Activated T-cell treated with anti-CD3 and anti-CD28 coated beads for 4 hours (primary cell): ENCODE measurements around the gene LINC01488.

ENCODE experiments used
- DNase-seq: peaks from one replicate; pipeline ENCODE4 v3.0.0-alpha.2; 2020

The LINC01488 gene

DNA sequence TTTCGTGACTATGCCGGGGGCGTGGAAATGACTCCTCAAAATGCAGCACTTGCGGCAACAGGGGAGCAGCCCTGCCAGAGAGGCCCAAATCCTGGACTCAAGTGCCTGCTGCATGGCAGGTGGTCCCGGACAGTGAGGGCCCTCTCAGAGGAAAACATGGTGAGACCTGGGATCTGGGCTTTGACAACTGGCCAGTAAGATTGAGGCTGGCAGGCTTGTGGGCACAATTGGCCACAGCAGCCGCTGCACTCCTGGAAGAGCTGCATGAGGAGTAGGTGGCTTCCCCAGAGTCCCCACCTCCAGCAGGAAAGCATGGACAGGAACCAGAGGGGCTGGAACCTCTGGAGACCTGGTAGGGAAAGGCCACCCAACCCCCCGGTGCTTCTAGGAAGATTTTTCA is 13.4 kb downstream of the LINC01488 start:
- no peak for DNase-seq

DNA sequence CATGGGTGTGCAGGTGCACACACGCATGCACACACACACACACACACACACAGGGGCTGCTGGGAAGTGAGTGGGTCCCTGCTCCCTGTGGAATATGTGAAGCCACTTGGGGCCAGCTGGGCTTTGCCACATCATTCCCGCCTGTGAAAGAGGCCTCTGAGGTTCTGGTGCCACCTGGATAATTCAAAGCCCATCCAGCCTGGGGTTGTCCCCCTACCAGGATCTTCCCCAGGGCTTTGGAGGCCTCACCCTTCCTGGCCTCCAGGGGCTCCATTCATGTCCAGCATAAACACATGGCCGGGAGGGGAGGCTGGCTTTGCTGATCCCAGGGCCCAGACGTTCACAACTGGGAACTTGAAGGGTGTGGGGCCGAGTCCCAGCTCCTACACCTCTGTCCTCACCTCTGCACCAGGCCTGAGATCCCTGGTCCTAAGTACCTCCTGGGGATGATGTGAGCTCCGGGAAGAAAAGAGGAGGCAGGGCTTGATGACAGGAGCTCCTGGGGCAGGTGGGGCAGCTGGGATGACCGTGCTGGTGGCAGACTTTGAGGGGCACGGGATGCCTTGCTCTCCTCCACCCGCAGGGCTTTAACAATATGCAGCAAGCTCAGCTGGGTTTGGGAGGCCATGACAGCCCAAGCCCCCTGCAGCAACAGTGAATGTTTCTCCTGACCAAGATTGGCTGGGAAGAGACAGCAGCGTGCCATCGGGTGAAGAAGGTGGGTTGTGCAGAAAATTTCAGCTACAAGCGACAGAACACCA is 14.2 kb downstream of the LINC01488 start:
- DNase-seq = no peak

DNA sequence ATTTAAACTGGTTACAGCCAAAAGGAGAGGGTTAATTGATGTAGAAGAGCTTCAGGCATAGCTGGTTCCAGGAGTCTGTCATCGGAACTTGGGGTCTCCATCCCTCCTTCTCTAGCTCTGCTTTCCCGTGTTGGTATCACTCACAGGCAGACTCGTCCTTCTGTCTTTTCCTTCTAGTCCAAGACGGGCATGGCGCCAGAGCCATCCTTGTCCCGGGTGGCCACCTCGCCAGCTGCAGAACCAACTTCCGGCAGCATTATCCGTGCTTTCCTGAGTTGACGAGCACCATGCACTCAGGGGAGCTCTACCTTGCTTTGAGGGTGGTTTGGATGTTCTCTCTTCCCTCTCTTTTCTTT is 14.7 kb downstream of the LINC01488 start:
- no peak for DNase-seq

GRCh38 chr11:69496631-69497220 is 15.3 kb downstream of the LINC01488 start:
- no peak for DNase-seq

DNA sequence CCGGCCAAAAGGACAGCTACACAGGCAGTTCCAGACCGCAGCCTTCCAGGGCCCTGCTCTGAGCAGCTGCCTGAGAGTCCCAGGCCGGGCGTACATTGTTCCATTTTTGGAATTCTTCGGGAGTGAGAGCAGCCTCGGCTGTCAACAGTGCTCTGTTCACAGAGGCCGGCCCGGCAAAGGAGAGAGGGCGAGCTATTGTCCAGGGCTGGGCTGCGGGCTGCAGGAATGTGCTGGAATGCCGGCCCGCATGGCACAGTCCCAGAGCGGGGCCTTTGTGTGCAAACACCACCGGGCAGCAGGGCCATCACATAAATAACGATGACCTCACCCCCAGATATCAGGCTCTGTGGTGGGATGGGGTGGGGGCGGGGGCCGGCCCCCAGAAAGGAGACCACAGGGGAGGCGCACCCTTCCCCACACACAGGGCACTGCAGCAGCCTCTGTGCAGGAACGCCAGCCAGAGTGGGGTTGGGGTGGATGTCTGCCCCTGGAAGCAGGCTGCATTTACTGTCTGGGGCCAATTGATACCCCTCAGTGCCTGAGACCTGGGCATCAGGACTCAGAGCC is 15.8 kb downstream of the LINC01488 start:
- no peak for DNase-seq

- no peak for DNase-seq
Measured at GRCh38 chr11:69498614-69499175, 17.2 kb downstream of the LINC01488 start.

GRCh38 chr11:69499186-69499917 is 17.9 kb downstream of the LINC01488 start:
- DNase-seq = no peak

DNA sequence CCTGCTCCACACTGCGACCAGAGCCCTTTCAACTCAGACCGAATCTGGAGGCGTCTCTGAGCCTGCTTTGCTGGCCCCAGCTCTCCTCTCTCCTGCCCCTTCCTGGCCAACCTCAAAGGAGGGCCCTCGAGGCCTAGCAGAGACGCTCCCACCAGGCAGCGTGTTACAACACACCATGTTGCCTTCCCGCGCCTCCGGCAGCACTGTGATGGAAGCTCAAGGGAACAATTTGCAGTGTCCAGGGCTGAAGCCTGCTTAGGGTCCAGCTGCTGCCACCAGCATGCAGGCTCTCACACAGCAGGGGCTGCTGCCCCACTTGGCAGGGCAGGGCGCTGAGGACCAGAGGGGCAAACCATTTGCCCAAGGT is 18.4 kb downstream of the LINC01488 start:
- no peak for DNase-seq

GRCh38 chr11:69500285-69501120 is 19.0 kb downstream of the LINC01488 start:
- DNase-seq = no peak

DNA sequence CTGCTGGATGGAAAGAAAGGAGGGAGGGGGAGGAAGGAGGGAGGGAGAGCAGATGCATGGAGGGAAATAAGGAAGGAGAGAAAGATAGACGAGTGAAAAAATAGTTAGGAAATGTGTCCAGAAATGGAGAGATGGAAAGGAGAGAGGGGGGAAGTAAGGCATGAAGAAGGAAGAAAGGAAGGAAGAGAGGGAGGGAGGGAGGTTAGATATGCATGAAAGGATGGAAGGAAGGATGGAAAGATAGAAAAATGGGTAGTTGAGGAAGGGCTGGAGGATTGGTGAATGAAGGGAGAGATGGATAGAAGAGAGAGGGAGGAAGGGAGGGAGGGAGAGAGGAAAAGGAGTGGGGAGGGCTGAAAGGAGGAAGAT is 19.6 kb downstream of the LINC01488 start:
- no peak for DNase-seq

DNA sequence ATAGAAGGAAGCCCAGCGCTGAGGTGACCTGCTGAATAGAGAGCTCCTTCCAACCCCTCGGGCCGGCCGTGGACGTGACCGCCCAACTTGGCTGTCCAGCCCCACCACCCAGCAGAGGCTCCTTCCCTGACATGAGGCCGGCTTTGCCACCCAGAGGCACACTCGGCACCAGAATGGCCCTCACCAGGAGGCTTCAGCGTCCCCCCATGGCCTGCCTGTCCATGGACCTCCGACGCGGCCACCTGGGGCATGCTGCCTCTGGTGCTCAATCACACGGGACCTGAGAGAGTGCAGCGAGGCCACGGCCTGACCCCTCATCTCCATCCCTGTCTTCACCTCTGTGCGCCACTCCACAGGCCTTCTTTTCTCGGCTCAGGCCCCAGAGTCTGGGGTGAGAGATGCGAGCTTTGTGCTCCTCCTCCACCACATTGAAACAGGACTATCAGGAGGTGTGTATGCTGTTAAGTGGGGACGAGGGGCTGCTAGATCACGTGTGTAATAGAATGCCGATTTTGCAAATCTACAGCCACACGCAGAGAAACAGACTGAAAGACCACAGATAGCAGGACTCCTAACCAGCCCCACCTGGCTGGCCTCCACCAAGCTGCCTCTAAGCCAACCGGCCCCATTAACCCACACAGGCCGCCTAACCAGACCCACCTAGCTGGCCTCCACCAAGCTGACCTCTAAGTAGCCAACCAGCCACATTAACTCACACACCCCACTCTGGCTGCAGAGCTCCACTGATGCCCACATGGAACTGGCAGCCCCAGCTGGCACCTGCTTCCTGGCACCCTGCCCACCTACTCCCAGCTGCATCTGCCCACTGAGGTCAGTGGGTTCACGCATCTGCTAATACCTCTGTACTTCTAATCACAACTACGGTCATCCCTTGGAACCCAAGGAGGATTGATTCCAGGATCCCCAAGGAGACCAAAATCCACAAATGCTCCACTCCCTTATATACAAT is 20.7 kb downstream of the LINC01488 start:
- DNase-seq = no peak

DNA sequence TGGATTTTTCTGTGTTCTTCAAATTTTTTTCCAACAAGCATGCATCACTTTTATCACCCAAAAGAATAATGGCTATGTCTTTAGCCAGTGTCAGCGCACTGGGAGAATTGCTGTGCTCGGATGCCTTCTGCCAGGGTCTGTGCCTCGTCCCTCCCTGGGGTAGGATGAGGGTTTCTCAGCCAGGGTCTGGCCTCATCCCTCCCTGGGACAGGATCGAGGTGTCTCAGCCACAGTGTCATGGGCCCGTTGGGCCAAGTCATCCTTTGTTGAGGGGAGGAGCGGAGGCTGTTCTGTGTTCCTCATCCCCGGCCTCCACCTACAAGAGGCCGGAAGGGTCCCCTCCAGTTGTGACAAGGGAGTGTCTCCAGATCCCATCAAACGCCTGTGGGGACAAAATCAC is 22.7 kb downstream of the LINC01488 start:
- DNase-seq = no peak

- no peak for DNase-seq
Measured at GRCh38 chr11:69504576-69505335, 23.3 kb downstream of the LINC01488 start.

DNA sequence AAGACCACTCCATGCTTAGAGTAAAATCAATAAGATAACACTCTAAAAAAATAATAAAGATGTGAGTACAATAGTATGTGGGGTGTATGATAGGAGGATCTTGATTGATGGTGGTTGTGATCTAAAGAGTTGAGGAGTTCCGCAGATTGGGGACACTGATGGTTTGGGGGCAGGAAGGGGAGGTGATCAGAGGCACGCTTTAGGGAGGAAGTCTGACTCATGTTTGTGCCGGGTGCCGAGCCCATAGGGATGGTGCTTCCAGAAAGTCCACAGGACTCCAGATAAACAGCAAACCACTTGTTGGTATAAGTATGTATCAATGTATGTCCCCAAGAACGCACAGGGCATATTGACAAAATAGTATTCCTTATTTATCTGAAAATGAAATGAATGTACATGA is 27.5 kb downstream of the LINC01488 start:
- no peak for DNase-seq

- DNase-seq = no peak
Measured at GRCh38 chr11:69509381-69509780, 27.9 kb downstream of the LINC01488 start.

DNA sequence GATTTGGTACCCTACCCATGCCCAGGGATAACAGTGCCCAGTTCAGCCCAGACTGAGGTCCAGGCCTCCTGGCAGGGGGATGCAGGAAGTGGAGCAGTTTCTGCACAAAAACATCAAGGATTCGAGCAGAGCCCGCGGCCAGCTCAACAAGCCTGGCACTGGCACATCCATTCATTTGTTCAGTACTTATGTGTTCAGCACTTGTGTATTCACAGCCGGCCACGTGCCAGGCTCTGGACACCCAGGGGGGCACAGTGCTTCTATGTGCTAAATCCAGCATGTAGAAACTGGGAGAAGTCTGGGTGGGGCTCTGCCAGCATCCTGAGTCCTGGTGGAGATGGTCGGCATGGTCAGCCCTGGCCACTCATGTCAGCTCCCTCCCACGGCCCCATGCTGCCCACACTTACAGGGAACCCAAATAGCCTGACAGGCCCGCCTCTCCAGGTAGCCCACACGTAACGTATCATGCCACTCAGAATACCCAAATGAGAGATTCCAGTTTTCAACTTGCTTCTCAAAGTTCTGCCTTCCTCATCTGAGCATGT is 28.5 kb downstream of the LINC01488 start:
- no peak for DNase-seq

DNA sequence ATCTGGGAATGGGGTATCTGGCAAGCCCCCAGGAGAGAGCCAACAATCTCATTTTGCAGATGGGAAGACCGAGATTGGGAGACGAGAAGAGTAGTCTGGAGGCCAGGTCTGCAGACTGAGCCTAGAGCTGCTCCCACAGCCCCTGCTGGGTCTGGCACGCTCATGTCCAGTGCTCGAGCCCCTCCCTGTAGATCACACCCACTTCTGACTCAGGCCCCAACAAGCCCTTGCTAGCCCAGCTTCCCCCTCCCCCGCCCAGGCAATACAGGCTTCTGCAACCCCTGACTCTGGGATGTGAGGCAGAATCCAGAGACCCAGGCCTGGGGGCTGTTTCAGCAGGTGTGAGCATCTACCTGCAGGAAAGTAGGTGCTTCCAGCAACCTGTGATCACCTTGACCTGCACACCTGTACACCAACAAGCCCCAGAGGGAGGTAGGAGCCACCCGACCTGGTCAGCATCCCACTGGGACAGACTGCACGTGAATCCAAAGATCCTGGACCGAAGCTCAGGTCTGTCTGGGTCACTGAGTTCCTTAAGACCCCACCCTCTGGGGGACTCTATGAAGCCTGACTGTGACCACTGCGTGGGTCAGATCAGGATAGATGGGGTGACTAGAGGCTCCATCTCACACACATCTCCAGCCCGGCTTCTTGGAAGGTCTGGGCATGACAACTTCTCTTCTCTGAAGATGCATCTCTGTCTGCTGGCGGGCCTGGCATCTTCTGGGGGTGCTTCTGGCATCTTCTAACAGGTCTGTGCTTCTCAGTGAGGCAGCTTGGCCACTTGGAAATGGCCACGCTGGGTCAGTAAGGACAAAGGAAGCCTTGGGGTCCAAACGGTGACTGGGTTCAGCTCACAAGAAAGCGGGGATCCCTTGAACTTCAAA is 29.3 kb downstream of the LINC01488 start:
- DNase-seq = no peak

GRCh38 chr11:69511358-69512055 is 30.0 kb downstream of the LINC01488 start:
- no peak for DNase-seq

GRCh38 chr11:69512136-69512535 is 30.7 kb downstream of the LINC01488 start:
- no peak for DNase-seq
